WTC11 (cell line): ENCODE results near the gene DYNLT1.

ENCODE experiments used
- CREM ChIP-seq: sonication (generic); formaldehyde crosslinking; IDR thresholded peaks from 2 replicates; pipeline ENCODE4 v1.8.1; 2022; ENCODE audit warnings: mild to moderate bottlenecking, missing genetic modification reagents, moderate library complexity
- CTCF ChIP-seq: fragments of 200-600 bp; IDR thresholded peaks from 2 replicates; pipeline ENCODE4 v1.8.0; 2022; ENCODE audit warnings: antibody characterized with exemption
- FOXK1 ChIP-seq: sonication (generic); formaldehyde crosslinking; IDR thresholded peaks from 2 replicates; pipeline ENCODE4 v1.8.0; 2022; ENCODE audit warnings: mild to moderate bottlenecking, moderate library complexity, missing genetic modification reagents
- GRHL2 ChIP-seq: fragments of 250-450 bp; sonication (Bioruptor Pico); IDR thresholded peaks from 2 replicates; pipeline ENCODE4 v1.8.0; 2022; ENCODE audit warnings: mild to moderate bottlenecking, moderate library complexity; ENCODE audit not compliant: insufficient replicate concordance, severe bottlenecking
- IRF2 ChIP-seq: sonication (generic); formaldehyde crosslinking; IDR thresholded peaks from 2 replicates; pipeline ENCODE4 v1.8.0; 2022; ENCODE audit warnings: low read depth, missing genetic modification reagents, borderline replicate concordance
- JUN ChIP-seq: sonication (generic); formaldehyde crosslinking; IDR thresholded peaks from 2 replicates; pipeline ENCODE4 v1.8.0; 2023; ENCODE audit warnings: mild to moderate bottlenecking, missing genetic modification reagents
- SP1 ChIP-seq: sonication (generic); formaldehyde crosslinking; conservative IDR thresholded peaks from 2 replicates; pipeline ENCODE4 v1.8.1; 2022; ENCODE audit warnings: missing genetic modification reagents
- USF2 ChIP-seq: sonication (generic); formaldehyde crosslinking; IDR thresholded peaks from 2 replicates; pipeline ENCODE4 v1.8.1; 2023; ENCODE audit warnings: mild to moderate bottlenecking, missing genetic modification reagents, moderate library complexity
- ZNF512 ChIP-seq: sonication (generic); formaldehyde crosslinking; IDR thresholded peaks from 2 replicates; pipeline ENCODE4 v1.8.1; 2022; ENCODE audit warnings: missing genetic modification reagents, borderline replicate concordance

GRCh38 chr6:158628542-158628941, 16.0 kb downstream of the DYNLT1 start:
- TF ChIP-seq SP1 (CRISPR knock-in tag) (no peak), GRHL2 (CRISPR knock-in tag) (no peak), IRF2 (no peak), USF2 (CRISPR knock-in tag) (no peak), JUN (CRISPR knock-in tag) (no peak), CTCF (no peak), CREM (CRISPR knock-in tag) (no peak), FOXK1 (no peak), ZNF512 (CRISPR knock-in tag) (no peak)
